Measurements from ENCODE around the gene MORC1. TPM values are rescaled to one million over a fixed set of nuclear protein-coding genes. Genes with fewer than 3 reads are reported as not detected.

MORC1 gene
- total RNA-seq, 1 donor from 2014 or later = not detected

- no peak for DNase-seq (ENCODE audit: low read depth)
- no peak overlapping the region for H3K4me3 ChIP-seq (ENCODE audit: low read depth, low read length)
- TF ChIP-seq, protein P1, sequence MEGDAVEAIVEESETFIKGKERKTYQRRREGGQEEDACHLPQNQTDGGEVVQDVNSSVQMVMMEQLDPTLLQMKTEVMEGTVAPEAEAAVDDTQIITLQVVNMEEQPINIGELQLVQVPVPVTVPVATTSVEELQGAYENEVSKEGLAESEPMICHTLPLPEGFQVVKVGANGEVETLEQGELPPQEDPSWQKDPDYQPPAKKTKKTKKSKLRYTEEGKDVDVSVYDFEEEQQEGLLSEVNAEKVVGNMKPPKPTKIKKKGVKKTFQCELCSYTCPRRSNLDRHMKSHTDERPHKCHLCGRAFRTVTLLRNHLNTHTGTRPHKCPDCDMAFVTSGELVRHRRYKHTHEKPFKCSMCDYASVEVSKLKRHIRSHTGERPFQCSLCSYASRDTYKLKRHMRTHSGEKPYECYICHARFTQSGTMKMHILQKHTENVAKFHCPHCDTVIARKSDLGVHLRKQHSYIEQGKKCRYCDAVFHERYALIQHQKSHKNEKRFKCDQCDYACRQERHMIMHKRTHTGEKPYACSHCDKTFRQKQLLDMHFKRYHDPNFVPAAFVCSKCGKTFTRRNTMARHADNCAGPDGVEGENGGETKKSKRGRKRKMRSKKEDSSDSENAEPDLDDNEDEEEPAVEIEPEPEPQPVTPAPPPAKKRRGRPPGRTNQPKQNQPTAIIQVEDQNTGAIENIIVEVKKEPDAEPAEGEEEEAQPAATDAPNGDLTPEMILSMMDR (conservative IDR thresholded peaks at IDR 0.05; ENCODE audit: low read depth, low read length) = no peak
These were observed 47.7 kb downstream of the MORC1 start for GRCh38 chr3:109070211-109070610.

- TF ChIP-seq, protein P1 (conservative IDR thresholded peaks at IDR 0.05; ENCODE audit: low read depth, low read length) = no peak
- no peak for DNase-seq (ENCODE audit: low read depth)
- H3K4me3 ChIP-seq (ENCODE audit: low read depth, low read length) = no peak overlapping the region
These were observed 51.1 kb downstream of the MORC1 start for GRCh38 chr3:109066864-109067263.

DNA sequence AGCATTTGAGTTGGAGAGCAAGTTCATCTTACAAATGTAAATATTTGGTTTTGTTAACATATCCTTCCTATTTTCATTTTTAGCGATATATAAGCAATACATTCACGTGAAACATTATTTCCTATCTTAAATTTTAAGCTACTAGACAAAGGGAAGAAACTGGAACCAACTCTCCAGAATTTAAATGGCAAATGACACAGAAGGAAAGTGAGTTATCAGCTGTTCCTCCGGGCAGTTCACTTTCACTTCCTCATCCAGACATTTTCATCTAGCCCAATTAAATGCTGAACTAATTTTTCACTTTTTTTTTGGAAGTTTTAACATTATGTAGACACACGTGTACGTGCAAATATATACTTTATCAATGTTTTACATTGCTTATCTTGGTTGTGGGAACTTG is 58.7 kb downstream of the MORC1 start:
- TF ChIP-seq, protein P1 (conservative IDR thresholded peaks at IDR 0.05; ENCODE audit: low read depth, low read length) = no peak
- no peak for DNase-seq (ENCODE audit: low read depth)
- H3K4me3 ChIP-seq (ENCODE audit: low read depth, low read length) = no peak overlapping the region

- TF ChIP-seq, protein P1 (conservative IDR thresholded peaks at IDR 0.05; ENCODE audit: low read depth, low read length) = no peak
- DNase-seq (ENCODE audit: low read depth) = no peak
- H3K4me3 ChIP-seq (ENCODE audit: low read depth, low read length) = no peak overlapping the region
These were observed 60.3 kb downstream of the MORC1 start for GRCh38 chr3:109057616-109058015.

- DNase-seq (ENCODE audit: low read depth) = no peak
- H3K4me3 ChIP-seq (ENCODE audit: low read depth, low read length) = no peak overlapping the region
- TF ChIP-seq, protein P1 (conservative IDR thresholded peaks at IDR 0.05; ENCODE audit: low read depth, low read length) = no peak
These were observed 60.9 kb downstream of the MORC1 start for GRCh38 chr3:109057056-109057455.

DNA sequence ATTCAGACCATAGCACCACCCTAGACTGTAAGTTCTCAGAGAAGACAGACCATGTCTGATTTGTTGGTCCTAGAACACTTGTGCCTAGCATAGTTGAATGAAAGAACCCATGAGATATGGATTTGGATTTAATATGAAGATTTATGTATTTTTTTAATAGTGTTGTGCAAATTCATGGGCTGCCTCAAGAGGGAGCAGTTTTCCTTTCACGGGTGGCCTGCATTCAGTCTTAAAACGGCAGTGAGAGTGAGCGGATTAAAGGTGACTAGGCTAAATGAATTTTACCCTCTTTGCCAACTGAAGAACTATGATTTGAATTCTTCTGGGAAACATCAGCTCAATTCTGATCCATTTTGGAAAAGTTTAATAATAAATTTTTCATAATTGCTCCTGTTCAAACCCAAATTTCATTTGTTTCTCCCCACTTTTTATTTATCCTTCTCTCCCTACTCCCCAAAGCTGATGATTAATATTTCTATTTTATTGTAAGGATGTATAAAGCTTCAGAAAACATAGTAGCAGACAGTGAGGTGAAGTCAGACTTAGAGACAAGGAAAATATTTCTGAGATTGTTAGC is 67.3 kb downstream of the MORC1 start:
- H3K4me3 ChIP-seq (ENCODE audit: low read depth, low read length) = no peak overlapping the region
- TF ChIP-seq, protein P1 (conservative IDR thresholded peaks at IDR 0.05; ENCODE audit: low read depth, low read length) = peak; percentile 84
- no peak for DNase-seq (ENCODE audit: low read depth)

DNA sequence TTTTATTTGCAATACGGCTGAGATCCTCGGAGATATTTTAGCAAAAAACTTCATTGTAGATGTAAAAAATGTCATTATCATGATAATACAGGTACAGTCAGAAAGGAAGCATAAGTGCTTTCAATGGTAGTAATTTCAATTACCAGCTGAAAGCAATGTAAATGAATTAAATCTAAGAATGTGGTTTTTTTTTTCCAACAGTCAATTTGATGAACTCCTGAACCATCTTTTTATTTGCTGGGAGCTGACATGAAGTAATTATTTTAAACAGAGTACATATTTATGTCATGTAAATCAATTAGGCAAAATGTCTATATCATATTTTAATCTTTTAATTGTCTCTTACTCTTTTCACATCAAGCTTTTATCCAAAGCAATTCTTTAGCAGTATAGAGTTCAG is 70.6 kb downstream of the MORC1 start:
- no peak for DNase-seq (ENCODE audit: low read depth)
- TF ChIP-seq, protein P1 (conservative IDR thresholded peaks at IDR 0.05; ENCODE audit: low read depth, low read length) = no peak

More for the DNA sequence above, 70.6 kb downstream of the MORC1 start:
- H3K4me3 ChIP-seq (ENCODE audit: low read depth, low read length) = no peak overlapping the region

Measured in epithelial cell of proximal tubule (primary cell).